Parathyroid adenoma (tissue), 2 donors: ENCODE data around the gene E2F8.

Experiments
- H2AFZ ChIP-seq: fragments of 300-600 bp; sonication (generic); one replicate; pipeline ENCODE4 v1.7.0; 2017; ENCODE audit warnings: antibody characterized with exemption, mild to moderate bottlenecking
- H3K27ac ChIP-seq: fragments of 300-600 bp; sonication (generic); one replicate; pipeline ENCODE4 v1.7.0; 2017
- H3K27me3 ChIP-seq: fragments of 300-600 bp; sonication (generic); one replicate; pipeline ENCODE4 v1.7.0; 2017; ENCODE audit warnings: low read length; ENCODE audit not compliant: control insufficient read depth, insufficient read depth
- H3K36me3 ChIP-seq: fragments of 300-600 bp; sonication (generic); one replicate; pipeline ENCODE4 v1.7.0; 2017; ENCODE audit warnings: low read length; ENCODE audit not compliant: control insufficient read depth, insufficient read depth
- H3K4me1 ChIP-seq: fragments of 300-600 bp; sonication (generic); one replicate; pipeline ENCODE4 v1.7.0; 2017; ENCODE audit warnings: control low read depth
- H3K4me2 ChIP-seq: fragments of 300-600 bp; sonication (generic); one replicate; pipeline ENCODE4 v1.7.0; 2017; ENCODE audit warnings: low read length
- H3K4me3 ChIP-seq: fragments of 300-600 bp; sonication (generic); one replicate; pipeline ENCODE4 v1.7.0; 2017; ENCODE audit warnings: low read depth, low read length
- H3K79me2 ChIP-seq: fragments of 300-600 bp; sonication (generic); one replicate; pipeline ENCODE4 v1.7.0; 2017; ENCODE audit warnings: control low read depth
- H3K9ac ChIP-seq: fragments of 300-600 bp; sonication (generic); one replicate; pipeline ENCODE4 v1.7.0; 2017; ENCODE audit warnings: mild to moderate bottlenecking
- H3K9me3 ChIP-seq: fragments of 300-600 bp; sonication (generic); one replicate; pipeline ENCODE4 v1.7.0; 2017; ENCODE audit warnings: low read length; ENCODE audit not compliant: control insufficient read depth
- CTCF ChIP-seq: fragments of 300-600 bp; sonication (generic); IDR thresholded peaks from one replicate; pipeline ENCODE4 v1.7.0; 2017; ENCODE audit warnings: antibody characterized with exemption, mild to moderate bottlenecking
- donor health status: primary hyperparathyroidism.

E2F8 gene

GRCh38 chr11:19253153-19253745, 12.5 kb upstream of the E2F8 start:
- H2AFZ ChIP-seq = no peak overlapping the region
- H3K9ac ChIP-seq = no peak overlapping the region
- H3K79me2 ChIP-seq = no peaks in the 10 kb centered on the region
- no peak overlapping the region for H3K27ac ChIP-seq
- no peak for TF ChIP-seq CTCF
- H3K36me3 ChIP-seq = no peaks in the 10 kb centered on the region
- no peaks in the 10 kb centered on the region for H3K27me3 ChIP-seq
- H3K4me3 ChIP-seq = no peak overlapping the region
- H3K4me2 ChIP-seq = no peak overlapping the region
- H3K4me1 ChIP-seq = no peaks in the 10 kb centered on the region
- H3K9me3 ChIP-seq = no peaks in the 10 kb centered on the region

- Histone ChIP-seq H3K27me3 (no peaks in the 10 kb centered on the region), H3K4me1 (no peaks in the 10 kb centered on the region), H3K4me3 (no peak overlapping the region), H3K4me2 (no peak overlapping the region), H3K79me2 (no peaks in the 10 kb centered on the region), H3K36me3 (no peaks in the 10 kb centered on the region), H3K27ac (no peak overlapping the region), H3K9ac (no peak overlapping the region), H3K9me3 (no peaks in the 10 kb centered on the region), H2AFZ (no peak overlapping the region)
- TF ChIP-seq CTCF = no peak
Measured at GRCh38 chr11:19252394-19253152, 11.8 kb upstream of the E2F8 start.

- no peak overlapping the region for H3K9ac ChIP-seq
- H3K27me3 ChIP-seq = no peaks in the 10 kb centered on the region
- no peaks in the 10 kb centered on the region for H3K79me2 ChIP-seq
- H2AFZ ChIP-seq = no peak overlapping the region
- no peaks in the 10 kb centered on the region for H3K4me1 ChIP-seq
- no peaks in the 10 kb centered on the region for H3K9me3 ChIP-seq
- H3K4me3 ChIP-seq = no peak overlapping the region
- no peak for TF ChIP-seq CTCF
- H3K4me2 ChIP-seq = no peak overlapping the region
- no peak overlapping the region for H3K27ac ChIP-seq
- no peaks in the 10 kb centered on the region for H3K36me3 ChIP-seq
Measured at GRCh38 chr11:19251577-19251976, 10.8 kb upstream of the E2F8 start.

- H3K9me3 ChIP-seq = no peaks in the 10 kb centered on the region
- no peak overlapping the region for H3K4me3 ChIP-seq
- H3K4me1 ChIP-seq = no peaks in the 10 kb centered on the region
- H3K79me2 ChIP-seq = no peaks in the 10 kb centered on the region
- H3K9ac ChIP-seq = no peak overlapping the region
- H3K27ac ChIP-seq = no peak overlapping the region
- peaks cover 4% of the 10 kb centered on the region for H3K27me3 ChIP-seq
- no peak for TF ChIP-seq CTCF
- H3K4me2 ChIP-seq = no peak overlapping the region
- no peaks in the 10 kb centered on the region for H3K36me3 ChIP-seq
- no peak overlapping the region for H2AFZ ChIP-seq
Measured at GRCh38 chr11:19246816-19247215, 6.1 kb upstream of the E2F8 start.

DNA sequence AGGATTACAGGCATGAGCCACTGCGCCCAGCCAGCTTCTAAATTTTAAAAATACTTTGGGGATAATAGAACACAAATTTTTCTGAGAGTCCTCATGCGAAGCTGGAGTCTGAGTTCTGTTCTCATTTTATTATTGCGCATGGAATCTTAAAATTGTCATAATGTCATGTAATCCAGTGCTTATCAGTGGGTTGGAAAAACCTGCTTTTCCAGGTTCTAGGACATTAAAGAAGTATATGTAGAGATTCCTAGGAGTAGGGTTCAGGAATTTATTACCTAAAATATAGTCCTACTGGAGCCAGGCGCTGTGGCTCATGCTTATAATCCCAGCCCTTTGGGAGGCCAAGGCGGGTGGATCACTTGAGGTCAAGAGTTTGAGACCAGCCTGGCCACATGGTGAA, 4.6 kb upstream of the E2F8 start:
- no peaks in the 10 kb centered on the region for H3K36me3 ChIP-seq
- no peaks in the 10 kb centered on the region for H3K4me1 ChIP-seq
- H3K9me3 ChIP-seq = no peaks in the 10 kb centered on the region
- no peak overlapping the region for H3K9ac ChIP-seq
- H3K27ac ChIP-seq = no peak overlapping the region
- no peaks in the 10 kb centered on the region for H3K79me2 ChIP-seq
- no peak for TF ChIP-seq CTCF
- H3K4me2 ChIP-seq = no peak overlapping the region
- H2AFZ ChIP-seq = no peak overlapping the region
- no peak overlapping the region for H3K4me3 ChIP-seq
- peaks cover 4% of the 10 kb centered on the region for H3K27me3 ChIP-seq
